Umbilical cord (tissue), 2 donors: Measurements from ENCODE around the gene MYRFL. TPM values are rescaled to one million over a fixed set of nuclear protein-coding genes. Genes with fewer than 3 reads are reported as not detected.
"Not testable (repeated sequence)": the region's sequence is repeated elsewhere in the genome, so short reads cannot be mapped to it uniquely, and the experiment has no call there.

Source experiments
- DNase-seq: peaks from one replicate; pipeline ENCODE4 v3.0.0-alpha.2; 2015; ENCODE audit warnings: low spot score
- total RNA-seq: library from RNA; depleted of rRNA; stranded (reverse); fragments of >200 nt; gene quantifications from one replicate; pipeline ENCODE4 v1.2.3, GENCODE V29; 2014; ENCODE audit warnings: low replicate concordance; ENCODE audit not compliant: insufficient read depth

MYRFL gene
- total RNA-seq, 1 donor from 2014 or later: 0.48 TPM

DNA sequence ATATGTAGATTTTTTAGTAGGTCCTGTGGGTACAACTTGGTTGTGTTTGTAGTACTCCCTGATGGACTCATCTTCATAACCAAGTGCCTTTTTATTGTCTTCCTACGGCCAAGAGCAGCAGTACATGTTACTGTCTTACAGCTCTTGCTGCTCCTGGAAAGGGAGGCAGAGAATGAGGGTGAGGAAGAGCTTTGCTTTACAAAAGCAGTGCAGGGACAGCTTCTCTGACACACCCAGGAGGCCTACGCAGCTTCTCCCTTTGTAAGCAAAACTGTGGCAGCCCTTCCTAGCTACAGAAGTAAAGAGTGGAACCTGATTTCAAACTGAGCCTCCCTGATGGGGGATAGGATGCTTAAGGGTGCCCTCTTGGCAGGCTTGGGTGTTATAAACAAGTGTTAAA, 18.6 kb downstream of the MYRFL start:
- no peak for DNase-seq

DNA sequence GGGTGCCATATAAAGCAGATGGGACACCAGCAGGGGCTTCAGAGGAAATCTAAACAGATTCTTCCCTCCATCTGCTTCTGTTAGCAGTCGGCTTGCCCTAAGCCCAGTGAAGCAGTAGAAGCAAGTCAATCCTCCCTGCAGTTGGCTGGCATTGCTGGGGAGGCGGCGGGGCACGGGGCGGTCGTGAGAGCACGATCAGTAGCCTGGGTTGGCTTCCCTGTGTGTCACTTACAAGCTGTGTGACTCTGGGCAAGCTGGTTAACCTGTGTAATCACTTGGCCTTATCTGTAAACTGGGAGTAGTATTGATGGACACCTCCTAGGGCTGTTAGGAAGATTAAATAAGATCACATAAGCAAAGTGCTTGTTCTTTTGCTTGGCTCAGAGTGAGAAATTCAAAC, 19.4 kb downstream of the MYRFL start:
- no peak for DNase-seq

DNA sequence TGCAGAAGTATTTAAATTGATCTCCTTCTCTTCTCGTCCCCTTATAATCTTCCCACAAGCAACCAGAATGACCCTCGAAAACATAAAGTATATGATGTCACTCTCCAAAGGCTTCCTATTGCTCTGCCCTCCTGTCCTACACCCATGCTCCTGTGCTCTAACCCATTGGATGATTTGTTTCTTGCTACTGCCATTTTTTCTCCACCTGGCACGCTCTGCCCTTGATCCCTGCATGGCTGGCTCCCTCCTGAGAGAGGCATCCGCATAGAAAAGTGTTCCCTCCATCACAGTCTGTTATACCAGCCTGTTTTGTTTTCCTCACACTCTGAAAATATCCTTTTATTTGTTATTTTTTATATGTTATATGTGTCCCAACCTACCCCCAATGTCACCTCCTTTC, 19.8 kb downstream of the MYRFL start:
- DNase-seq: no peak

DNA sequence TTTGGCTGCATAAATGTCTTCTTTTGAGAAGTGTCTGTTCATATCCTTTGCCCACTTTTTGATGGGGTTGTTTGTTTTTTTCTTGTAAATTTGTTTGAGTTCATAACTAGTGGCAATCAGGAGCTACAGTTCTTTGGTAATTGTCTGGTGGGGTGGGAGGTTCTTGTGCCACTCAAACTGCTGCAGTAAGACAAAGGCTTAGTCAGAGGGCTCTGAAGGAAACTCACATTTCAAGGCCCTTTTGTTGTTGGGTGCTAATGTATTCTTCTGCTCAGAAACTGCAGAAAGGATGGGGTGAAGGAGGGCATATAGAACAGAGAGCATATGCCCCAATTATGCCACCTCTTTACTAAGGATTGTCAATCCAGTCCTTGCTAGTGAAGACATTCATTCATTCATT, 21.9 kb downstream of the MYRFL start:
- no peak for DNase-seq

DNA sequence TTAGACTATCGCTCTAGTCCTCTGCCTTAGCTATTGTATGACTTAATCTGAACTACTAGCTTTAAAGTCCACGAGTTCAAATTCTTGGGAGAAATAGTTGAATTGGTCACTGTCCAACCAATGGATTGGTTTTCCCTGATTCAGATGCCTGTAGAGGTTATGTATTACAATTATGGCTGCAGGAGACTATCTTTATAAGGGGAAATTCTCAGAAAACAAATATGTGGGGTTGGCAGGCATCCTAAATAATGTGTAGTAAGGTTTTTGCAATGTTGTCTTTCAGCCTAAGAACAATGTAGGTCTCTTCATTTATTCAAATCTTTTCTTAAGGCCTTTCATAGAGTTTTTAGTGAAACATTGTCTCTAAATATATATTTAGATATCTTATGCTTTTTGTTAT, 26.9 kb downstream of the MYRFL start:
- no peak for DNase-seq

DNA sequence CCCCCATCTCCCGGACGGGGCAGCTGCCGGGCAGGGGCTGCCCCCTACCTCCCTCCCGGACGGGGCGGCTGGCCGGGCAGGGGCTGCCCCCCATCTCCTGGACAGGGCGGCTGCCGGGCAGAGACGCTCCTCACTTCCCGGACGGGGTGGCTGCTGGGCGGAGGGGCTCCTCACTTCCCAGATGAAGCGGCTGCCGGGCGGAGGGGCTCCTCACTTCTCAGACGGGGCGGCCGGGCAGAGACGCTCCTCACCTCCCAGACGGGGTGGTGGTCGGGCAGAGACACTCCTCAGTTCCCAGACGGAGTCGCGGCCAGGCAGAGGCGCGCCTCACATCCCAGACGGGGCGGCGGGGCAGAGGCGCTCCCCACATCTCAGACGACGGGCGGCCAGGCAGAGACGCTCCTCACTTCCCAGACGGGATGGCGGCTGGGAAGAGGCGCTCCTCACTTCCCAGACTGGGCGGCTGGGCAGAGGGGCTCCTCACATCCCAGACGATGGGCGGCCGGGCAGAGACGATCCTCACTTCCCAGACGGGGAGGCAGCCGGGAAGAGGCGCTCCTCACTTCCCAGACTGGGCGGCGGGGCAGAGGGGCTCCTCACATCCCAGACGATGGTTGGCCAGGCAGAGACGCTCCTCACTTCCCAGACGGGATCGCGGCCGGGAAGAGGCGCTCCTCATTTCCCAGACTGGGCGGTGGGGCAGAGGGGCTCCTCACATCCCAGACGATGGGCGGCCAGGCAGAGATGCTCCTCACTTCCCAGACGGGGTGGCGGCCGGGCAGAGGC, 28.3 kb downstream of the MYRFL start:
- not testable (repeated sequence) for DNase-seq

DNA sequence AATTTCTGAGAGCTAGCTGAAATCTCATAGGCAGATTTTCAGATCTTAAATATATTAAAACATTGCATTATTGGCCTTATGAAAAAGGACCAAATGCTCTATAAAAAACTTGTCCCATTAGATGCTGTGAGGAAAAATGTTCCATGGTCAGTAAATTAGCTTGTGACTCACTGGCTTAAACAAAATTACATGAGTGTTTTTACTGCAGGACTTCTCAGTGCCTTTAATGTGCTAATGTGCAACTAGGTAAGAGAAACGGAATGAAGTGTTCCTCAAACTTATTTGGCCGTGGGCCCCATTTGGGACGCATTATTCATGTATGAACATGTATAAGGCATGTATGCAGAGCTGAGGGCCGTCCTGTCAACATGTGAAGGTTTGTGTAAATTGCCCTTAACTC, 41.7 kb downstream of the MYRFL start:
- no peak for DNase-seq

DNA sequence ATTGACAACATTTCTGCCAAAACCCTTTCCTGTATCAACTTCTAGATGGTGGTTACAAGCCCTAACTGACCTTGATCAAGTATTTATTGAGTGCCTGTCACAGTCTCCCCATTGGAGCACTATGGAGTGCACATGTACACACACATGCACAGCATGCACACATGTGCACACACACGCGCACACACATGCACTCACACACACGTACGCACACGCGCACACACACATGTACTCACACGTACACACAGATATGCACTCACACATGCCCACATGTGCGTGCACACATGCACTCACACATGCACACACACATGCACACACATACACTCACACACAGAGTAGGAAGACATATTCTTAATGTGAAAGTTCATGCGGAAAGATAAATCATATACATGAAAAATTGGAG, 43.7 kb downstream of the MYRFL start:
- no peak for DNase-seq

DNA sequence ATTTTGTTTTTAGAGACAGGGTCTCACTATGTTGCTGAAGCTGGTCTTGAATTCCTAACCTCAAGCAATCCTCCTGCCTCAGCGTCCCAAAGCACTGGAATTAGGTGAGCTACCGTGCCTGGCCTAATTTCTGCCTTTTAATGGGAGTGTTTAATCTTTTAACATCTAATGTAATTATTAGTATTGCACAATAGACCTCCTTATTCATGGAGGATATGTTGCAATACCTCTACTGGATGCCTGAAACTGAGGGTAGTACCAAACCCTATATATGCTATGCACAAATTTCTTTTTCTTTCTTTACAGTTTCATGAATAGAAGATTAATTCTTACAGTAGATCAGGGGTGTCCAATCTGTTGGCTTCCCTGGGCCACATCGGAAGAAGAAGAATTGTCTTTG, 47.8 kb downstream of the MYRFL start:
- no peak for DNase-seq

DNA sequence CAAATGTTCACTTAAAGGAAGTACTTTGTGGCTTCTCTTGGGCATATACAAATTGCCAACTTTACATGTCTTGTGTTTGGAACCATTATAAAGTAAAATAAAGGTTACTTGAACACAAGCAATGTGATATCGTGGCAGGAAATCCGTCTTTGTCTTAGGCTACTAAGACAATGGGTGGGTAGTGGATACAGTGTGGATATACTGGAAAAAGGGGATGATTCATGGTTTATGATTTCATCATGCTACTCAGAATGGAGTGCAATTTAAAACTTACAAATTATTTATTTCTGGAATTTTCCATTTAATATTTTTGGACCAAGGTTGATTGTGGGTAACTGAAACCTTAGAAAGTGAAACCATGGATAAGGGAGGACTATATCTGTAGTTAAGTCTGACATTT, 48.4 kb downstream of the MYRFL start:
- DNase-seq: no peak

DNA sequence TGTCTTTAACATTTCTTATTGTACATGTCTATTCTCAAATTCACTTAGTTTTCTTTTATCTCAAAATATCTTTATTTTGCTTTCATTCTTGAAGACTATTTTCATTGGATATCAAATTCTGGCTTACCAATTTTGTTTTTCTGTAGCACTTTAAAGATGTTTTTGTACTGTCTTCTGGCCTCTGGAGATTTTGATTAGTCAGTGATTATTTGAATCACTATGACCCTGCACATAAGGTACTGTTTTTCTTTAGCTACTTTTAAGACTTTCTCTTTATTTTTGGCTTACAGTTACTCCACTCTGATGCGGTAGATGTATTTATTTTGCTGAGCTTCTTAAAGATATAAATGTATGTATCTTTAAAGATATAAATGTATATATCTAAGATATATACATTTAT, 49.6 kb downstream of the MYRFL start:
- DNase-seq: no peak

DNA sequence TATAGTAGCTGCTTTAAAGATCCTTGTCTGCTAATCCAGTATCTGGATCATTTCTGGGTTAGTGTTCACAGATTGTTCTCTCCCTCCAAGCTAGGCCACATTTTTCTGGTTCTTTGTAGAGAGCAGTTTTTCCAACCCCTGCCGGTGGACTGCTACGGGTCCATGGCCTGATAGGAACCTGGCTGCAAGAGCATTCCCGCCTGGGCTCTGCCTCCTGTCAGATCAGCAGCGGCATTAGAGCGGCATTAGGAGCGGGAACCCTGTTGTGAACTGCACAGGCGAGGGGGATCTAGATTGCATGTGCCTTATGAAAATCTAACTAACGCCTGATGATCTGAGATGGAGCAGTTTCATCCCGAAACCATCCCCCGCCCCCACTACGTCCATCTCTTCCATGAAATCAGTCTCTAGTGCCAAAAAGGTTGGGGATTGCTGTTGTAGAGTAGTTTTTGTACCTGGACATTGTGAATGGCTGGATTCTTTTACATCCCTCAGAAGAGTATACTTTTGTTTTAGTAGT, 50.4 kb downstream of the MYRFL start:
- peak; percentile 52 for DNase-seq

DNA sequence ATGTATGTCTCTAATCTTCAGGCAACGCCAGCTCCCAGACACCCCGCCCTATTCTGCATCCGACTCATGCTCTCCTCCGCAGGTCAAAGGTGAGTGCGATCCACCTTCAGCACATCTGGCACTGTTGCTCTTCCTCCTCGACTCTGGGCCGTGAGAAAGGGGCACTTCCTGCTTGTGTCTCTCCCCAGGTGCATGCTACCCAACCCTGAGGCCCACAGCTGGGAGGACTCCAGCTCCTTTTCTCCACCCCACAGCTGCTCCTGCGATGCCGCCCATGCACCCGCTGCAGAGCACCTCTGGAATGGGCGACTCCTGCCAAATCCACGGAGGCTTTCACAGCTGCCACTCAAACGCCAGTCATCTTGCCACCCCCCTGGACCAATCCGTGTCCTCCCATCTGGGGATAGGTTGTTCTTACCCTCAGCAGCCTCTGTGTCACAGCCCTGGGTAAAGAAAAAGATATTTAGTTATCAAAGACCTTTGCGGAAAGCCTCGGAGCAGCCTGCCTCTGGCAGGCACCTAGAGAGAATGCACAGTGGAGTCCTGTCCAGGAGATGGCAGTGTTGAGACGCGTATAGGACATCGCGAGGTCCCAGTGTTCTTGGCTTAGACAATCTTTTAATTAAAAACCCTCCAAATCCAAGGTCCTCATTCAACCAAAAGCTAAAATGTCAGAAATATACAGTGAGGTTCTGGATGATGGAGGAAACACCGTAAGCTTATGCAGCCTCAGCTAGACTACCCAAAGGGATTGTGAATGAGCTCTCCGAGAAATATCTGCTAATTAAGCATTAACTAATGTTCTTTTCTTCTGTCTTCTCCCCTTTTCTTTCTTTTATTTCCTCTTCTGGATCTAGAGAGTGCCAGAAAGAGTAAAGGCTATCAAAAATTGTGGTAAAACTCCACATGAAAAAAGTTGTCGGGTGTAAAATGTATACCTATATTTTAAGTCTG, 54.3 kb downstream of the MYRFL start:
- DNase-seq: peak; percentile 82

DNA sequence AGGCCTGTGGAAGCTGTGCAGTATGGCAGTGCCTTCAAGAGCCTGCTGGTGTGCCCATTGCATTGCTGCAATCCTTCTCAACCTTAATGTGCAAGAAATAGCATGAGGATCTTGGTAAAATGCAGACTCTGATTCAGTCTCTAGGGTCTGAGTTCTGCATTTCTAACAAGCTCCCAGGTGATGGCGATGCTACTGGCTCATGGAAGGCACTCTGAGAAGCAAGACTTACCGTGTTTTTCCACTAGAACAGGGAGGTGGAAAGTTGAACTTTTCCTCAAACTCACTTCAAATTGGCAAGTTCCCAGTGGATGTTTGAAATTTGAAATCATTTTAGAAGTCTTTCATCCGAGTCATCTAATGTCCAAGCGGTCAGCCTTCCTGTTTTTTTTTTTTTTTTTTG, 55.5 kb downstream of the MYRFL start:
- DNase-seq: no peak

DNA sequence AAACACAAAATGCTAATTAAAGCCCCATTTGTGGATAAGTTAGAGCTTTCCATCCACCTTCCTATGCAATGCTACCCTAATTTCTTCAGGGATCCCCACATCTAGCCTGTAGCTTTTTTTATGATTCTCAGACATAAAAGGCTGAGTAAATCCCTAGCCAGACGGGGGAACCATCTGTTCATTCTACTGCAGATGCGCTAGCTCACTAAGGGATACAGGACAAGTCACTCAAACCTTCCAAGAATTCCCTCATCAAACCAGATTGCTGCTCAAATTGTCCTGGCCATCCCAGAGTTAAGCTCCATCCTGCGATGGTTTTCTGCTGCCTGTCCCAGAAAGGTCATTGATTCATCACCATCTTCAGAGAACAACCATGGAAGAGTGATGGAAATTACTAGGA, 56.7 kb downstream of the MYRFL start:
- no peak for DNase-seq

DNA sequence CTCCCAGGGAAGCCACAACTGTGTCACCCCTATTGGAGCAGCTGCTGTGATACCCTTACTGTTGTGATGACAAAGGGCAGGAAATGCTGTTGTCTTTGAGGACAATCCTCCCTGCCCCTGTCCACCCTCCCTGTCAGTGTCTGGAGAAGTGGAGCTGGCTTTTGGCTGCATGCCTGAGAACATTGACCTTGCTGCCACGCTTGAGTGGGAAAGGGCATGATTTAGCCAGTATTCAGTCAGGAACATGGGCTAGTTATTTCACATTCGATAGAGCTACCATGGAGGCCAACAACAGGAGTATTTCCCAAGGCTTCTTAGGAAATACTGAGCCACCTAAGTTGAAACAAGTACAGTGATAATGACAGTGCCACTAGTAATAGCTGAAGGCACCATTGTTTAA, 59.4 kb downstream of the MYRFL start:
- DNase-seq: no peak

DNA sequence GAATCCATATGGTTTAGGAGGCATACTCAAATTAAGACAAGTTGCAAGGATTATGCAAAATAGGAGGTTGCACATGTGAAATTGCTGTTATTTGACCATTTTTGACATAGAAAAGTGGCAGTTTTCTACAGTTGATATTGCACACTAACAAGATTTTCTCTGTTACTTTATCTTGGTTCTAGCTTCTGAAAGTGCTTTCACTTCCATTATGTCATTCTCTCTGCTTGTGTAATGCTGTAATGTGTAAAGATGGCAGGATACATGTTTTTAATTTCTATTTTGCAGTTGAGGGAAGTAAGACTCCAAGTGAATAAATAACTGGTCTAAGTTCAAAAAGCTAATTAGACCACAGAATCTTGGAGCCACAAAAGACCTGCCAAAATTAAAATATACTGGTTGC, 60.6 kb downstream of the MYRFL start:
- no peak for DNase-seq

DNA sequence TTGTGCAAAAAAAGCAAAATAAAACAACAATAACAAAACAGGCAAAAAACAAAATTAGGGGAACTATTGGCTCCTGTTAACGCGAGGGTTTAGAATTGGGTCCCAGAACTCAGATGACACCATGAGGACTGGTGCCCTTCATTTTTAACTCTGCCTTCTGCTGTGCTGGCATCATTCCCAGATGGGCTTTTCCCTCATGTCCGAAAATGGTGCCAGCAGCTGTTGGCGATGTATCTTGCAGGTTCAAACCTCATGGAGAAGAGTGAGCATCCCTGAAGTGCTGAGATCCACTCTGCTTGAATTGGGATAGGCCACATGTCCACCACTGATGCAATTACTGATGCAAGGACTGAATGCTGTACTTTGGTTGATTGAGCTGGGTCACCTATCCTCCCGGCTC, 61.1 kb downstream of the MYRFL start:
- no peak for DNase-seq

DNA sequence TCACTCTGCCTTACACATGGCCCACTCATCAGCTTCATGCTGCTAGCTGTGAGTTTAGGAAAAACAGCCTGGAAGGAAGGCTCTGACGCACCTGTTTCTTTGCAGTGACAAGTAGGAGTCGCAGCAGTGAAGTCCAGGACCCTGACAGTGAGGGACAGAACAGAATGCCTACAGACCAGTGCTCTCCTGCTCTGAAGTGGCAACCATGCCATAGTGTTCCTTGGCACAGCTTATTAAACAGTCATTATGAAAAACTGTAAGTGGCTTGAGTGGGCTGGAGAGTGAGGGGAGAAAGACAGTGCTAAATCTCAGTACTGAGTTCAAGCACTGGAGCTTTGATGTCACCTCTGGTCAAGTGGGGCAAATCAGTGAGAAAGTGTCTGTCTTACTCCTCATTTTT, 61.7 kb downstream of the MYRFL start:
- DNase-seq: no peak

DNA sequence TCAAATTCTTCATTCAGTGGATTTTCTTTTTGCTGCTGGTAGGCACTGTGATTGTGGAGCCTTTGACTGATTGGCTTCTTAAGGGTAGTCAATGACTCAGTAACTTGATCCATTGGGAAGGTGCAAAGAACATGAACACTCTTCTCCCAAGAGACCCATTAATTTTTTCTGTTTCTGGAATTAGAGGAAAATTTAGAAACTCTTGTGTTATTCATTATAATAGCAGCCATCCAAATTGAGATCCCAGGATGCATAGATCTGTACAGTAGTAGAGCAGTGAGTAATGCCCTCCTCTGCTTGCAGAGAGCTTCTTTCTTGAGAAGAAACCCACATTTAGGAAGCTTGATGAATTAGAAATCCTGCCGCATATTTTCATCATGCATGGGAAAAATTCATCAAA, 63.9 kb downstream of the MYRFL start:
- DNase-seq: no peak

DNA sequence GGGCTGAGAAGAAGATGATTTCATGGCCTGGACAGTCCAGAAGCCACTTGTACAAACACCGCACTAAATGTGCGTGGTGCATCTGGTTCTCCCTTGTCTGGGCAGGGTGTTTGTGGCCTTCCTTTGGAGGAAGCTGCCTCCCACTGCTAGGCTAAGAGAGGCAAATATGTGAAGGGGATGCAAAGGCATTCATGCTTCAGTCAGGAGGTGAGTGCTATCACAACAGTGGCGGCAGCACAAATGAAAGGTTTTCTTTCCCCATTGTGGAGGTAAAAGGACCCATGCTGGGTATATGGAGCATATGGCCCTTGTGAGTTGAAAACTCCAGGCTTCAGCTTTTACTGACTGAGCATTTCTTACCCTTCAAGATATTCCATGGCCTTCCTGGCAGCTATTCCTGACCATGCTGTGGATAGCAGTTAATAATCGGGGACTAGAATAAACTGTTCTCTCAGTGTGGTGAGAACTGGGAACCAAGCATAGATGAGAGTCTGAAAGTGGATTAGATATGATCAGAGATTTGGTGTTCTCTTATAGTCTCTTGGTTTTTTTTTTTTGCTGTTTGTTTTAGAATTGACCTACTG, 69.9 kb downstream of the MYRFL start:
- DNase-seq: no peak

DNA sequence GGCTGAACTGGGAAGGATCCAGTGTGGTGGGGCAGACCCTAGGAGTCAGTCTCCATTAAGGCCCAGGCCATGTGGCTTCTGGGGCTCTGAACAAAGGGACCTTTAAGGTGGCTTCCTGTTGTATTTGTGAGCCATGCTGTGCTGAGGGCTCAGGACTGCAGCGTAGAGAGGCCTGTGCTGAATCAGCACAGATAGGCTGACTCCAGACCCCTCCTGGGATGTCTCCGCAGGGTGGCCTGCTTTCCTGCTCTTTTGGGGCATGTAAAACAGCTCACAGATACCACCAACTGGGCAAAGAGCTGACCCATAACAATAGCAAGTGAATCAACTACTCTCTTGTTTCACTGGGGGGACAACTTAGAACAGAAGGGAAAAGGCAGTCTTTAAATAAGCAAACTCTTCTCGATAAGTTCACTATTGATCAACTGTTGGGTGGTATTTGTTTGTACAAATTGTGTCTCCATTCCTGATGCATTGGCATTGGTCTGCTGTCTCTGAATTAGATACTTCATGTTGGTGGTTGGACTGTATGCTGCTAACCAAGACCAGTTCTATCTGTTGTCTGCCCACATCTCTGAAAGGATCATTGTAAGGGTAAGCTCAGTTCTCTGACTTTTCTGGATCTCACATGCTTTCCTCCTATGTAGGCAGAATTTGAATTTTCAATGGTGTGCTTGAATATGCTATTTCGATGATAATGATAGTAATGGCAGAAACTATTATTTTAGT, 71.8 kb downstream of the MYRFL start:
- no peak for DNase-seq
